A549 (cell line): Measurements from ENCODE around the gene AAMP. TPM values are rescaled to one million over a fixed set of nuclear protein-coding genes. Genes with fewer than 3 reads are reported as not detected.

Experiments used
- ATAC-seq, 2 experiments: fragments of 200-7000 bp in 1 of 2; fragments of >200 bp in 1 of 2; cut with Nextera tagmentation in 1 of 2; cut with Tn5 transposase in 1 of 2; 3 replicates each; pipeline versions ENCODE4 v1.8.0 to v1.9.1; 2018 to 2020; ENCODE audit warnings: mild to moderate bottlenecking in 1 of 2, moderate library complexity in 1 of 2
- CTCF ChIA-PET: fragments of 300-600 bp; sonication (Branson Sonifier 250); formaldehyde crosslinking; extraction: SDS; loops from one replicate; lab custom pipeline; 2021; ENCODE audit warnings: antibody characterized with exemption, inconsistent platforms; lab: Yijun Ruan, JAX
- POLR2A ChIA-PET: fragments of 350-600 bp; formaldehyde crosslinking; extraction: SDS; loops from one replicate; lab custom pipeline; 2021; ENCODE audit warnings: antibody characterized with exemption, inconsistent platforms; lab: Yijun Ruan, JAX
- DNase-seq, 2 experiments: peaks; one replicate each; pipeline versions ENCODE4 v3.0.0 to v3.0.0-alpha.2; 2011 to 2016; ENCODE audit warnings: low read depth in 1 of 2, low spot score in 1 of 2
- FAIRE-seq: peaks from 2 replicates; lab custom pipeline; 2011; peaks lifted over from hg19 to GRCh38; lab: Jason Lieb, UNC
- H3K27ac ChIP-seq, 2 experiments: fragments of >200 bp; sonication (Bioruptor Twin); formaldehyde crosslinking; 3 replicates each; pipeline ENCODE4 v1.5.1; 2016 to 2017
- H3K4me1 ChIP-seq: fragments of >200 bp; sonication (Bioruptor Twin); formaldehyde crosslinking; 3 replicates; pipeline ENCODE4 v1.6.1; 2016
- H3K4me2 ChIP-seq: fragments of >200 bp; sonication (Bioruptor Twin); formaldehyde crosslinking; 3 replicates; pipeline ENCODE4 v1.6.1; 2016
- H3K4me3 ChIP-seq: fragments of >200 bp; sonication (Bioruptor Twin); formaldehyde crosslinking; 3 replicates; pipeline ENCODE4 v1.5.1; 2016
- H3K9me3 ChIP-seq: fragments of >200 bp; sonication (Bioruptor Twin); formaldehyde crosslinking; 3 replicates; pipeline ENCODE4 v1.6.1; 2016
- BHLHE40 ChIP-seq: IDR thresholded peaks from 2 replicates; pipeline ENCODE4 v1.6.1; 2012; ENCODE audit warnings: low read depth, low read length, inconsistent platforms
- CBX8 ChIP-seq: fragments of 200-600 bp; sonication (generic); IDR thresholded peaks from 2 replicates; pipeline ENCODE4 v1.6.1; 2016
- CHD2 ChIP-seq: fragments of 150-350 bp; IDR thresholded peaks from 2 replicates; pipeline ENCODE4 v1.6.1; 2014; ENCODE audit warnings: low read length; ENCODE audit not compliant: partially characterized antibody
- FOSB ChIP-seq: fragments of 250-450 bp; sonication (Bioruptor Pico); IDR thresholded peaks from 2 replicates; pipeline ENCODE4 v1.5.0; 2020; ENCODE audit warnings: mild to moderate bottlenecking, moderate library complexity
- FOXS1 ChIP-seq: fragments of 250-450 bp; sonication (Bioruptor Pico); IDR thresholded peaks from 2 replicates; pipeline ENCODE4 v1.5.0; 2020; ENCODE audit warnings: mild to moderate bottlenecking, moderate library complexity
- GATA3 ChIP-seq: IDR thresholded peaks from 2 replicates; pipeline ENCODE4 v1.6.1; 2012; ENCODE audit warnings: borderline replicate concordance
- KDM5A ChIP-seq: fragments of 200-600 bp; sonication (generic); IDR thresholded peaks from 2 replicates; pipeline ENCODE4 v1.6.1; 2016; ENCODE audit warnings: antibody characterized with exemption, mild to moderate bottlenecking
- NFE2L2 ChIP-seq: fragments of 150-350 bp; conservative IDR thresholded peaks from 2 replicates; pipeline ENCODE4 v1.6.1; 2014; ENCODE audit warnings: low read length
- NR3C1 ChIP-seq: fragments of >200 bp; sonication (Bioruptor Twin); formaldehyde crosslinking; IDR thresholded peaks from 3 replicates; pipeline ENCODE4 v1.6.1; 2017
- PHF8 ChIP-seq: fragments of 200-600 bp; sonication (generic); IDR thresholded peaks from 2 replicates; pipeline ENCODE4 v1.6.1; 2016; ENCODE audit warnings: low read depth, mild to moderate bottlenecking, antibody characterized with exemption, moderate library complexity, borderline replicate concordance
- POLR2A ChIP-seq: IDR thresholded peaks from 2 replicates; pipeline ENCODE4 v1.6.1; 2012; ENCODE audit warnings: mild to moderate bottlenecking, low read length
- POLR2AphosphoS2 ChIP-seq: conservative IDR thresholded peaks from 2 replicates; pipeline ENCODE4 v1.6.1; 2012; ENCODE audit warnings: low read length, improper control_type of control experiment, inconsistent platforms
- RARB ChIP-seq: fragments of 250-450 bp; sonication (Bioruptor Pico); IDR thresholded peaks from 2 replicates; pipeline ENCODE4 v1.8.0; 2021; ENCODE audit warnings: mild to moderate bottlenecking, moderate library complexity
- RFX5 ChIP-seq: fragments of 450-650 bp; IDR thresholded peaks from 2 replicates; pipeline ENCODE4 v1.7.1; 2014; ENCODE audit warnings: antibody characterized with exemption, mild to moderate bottlenecking, moderate library complexity
- SMC3 ChIP-seq: fragments of >200 bp; sonication (Bioruptor Twin); formaldehyde crosslinking; IDR thresholded peaks from 3 replicates; pipeline ENCODE4 v1.6.1; 2018; ENCODE audit warnings: inconsistent platforms
- SREBF2 ChIP-seq: fragments of 450-650 bp; IDR thresholded peaks from 2 replicates; pipeline ENCODE4 v1.6.1; 2014; ENCODE audit warnings: mild to moderate bottlenecking, moderate library complexity
- TP53 ChIP-seq: fragments of 250-450 bp; sonication (Bioruptor Pico); IDR thresholded peaks from 2 replicates; pipeline ENCODE4 v1.5.0; 2021; ENCODE audit warnings: mild to moderate bottlenecking, moderate library complexity
- ZSCAN20 ChIP-seq: fragments of 250-450 bp; sonication (Bioruptor Pico); IDR thresholded peaks from 2 replicates; pipeline ENCODE4 v1.8.0; 2022; ENCODE audit warnings: mild to moderate bottlenecking, moderate library complexity
- WGBS: methylation state at CpG from one replicate; pipeline ENCODE4 v1.1.6; 2017; ENCODE audit errors: missing lambda C conversion rate; 5-methylcytosine and 5-hydroxymethylcytosine counted together
- polyA plus RNA-seq, 4 experiments: library from polyadenylated mRNA; depleted of rRNA in 3 of 4; stranded (reverse); fragments of >200 nt; fragmentation: RNase III in 1 of 4; extraction: RNeasy Plus Mini Kit Qiagen cat#74134 plus additional on column Dnase treatment in 1 of 4; gene quantifications; 2 replicates in 3 of 4; 3 replicates in 1 of 4; pipeline ENCODE4 v1.2.3, GENCODE V29; 2011 to 2017
- TF ChIP-seq, protein P1 (sequence below): IDR thresholded peaks from 2 replicates; pipeline ENCODE4 v1.6.1; 2012
- TF ChIP-seq, protein P2 (sequence below): fragments of 450-650 bp; IDR thresholded peaks from 2 replicates; pipeline ENCODE4 v1.6.1; 2014; ENCODE audit warnings: antibody characterized with exemption
- TF ChIP-seq, protein P3 (sequence below): IDR thresholded peaks from 2 replicates; pipeline ENCODE4 v1.6.1; 2012; ENCODE audit warnings: low read depth, borderline replicate concordance

AAMP gene
- polyA plus RNA-seq, 2 of the 4 experiments (the other 2 are of a cell fraction), result 82.0 to 173 TPM

DNA sequence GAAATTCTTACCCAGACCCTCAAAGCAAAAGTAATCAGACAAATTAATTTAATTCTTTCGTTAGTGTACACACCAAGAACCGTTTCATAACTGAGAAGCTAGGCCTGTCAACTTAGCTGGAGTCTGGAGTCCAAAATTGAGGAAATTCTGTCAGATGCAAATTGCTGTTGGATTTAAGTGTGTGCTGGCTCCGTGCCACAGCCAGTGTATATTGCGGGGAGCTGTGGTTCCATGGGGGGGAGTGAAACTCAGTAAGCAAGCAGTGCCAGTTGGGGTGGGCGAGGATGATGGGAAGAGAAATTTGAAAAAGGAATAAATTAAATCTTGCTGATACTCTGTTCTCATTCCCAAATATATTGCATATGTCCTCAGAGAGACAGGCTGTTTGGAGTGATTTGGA, 48.9 kb downstream of the AAMP start:
- peaks cover 34% of the 10 kb centered on the region for H3K4me1 ChIP-seq
- 92% methylated on average over 5 of the region's 5 CpGs for WGBS
- H3K9me3 ChIP-seq, result no peaks in the 10 kb centered on the region
- no peak for ATAC-seq
- no peak for FAIRE-seq
- DNase-seq, result no peak
- H3K4me2 ChIP-seq, result no peak overlapping the region
- ChIA-PET POLR2A (no interaction called here), CTCF (interaction anchor here (2.7 kb wide), 1 partner anchor 8 kb away, joined by 8 read pairs; no protein-coding TSS in a partner anchor)
- TF ChIP-seq KDM5A (no peak), SMC3 (no peak), GATA3 (no peak), RARB (CRISPR knock-in tag) (no peak), SREBF2 (no peak), PHF8 (no peak), CBX8 (no peak), CHD2 (no peak), POLR2AphosphoS2 (no peak), BHLHE40 (no peak)
- TF ChIP-seq, protein P1, sequence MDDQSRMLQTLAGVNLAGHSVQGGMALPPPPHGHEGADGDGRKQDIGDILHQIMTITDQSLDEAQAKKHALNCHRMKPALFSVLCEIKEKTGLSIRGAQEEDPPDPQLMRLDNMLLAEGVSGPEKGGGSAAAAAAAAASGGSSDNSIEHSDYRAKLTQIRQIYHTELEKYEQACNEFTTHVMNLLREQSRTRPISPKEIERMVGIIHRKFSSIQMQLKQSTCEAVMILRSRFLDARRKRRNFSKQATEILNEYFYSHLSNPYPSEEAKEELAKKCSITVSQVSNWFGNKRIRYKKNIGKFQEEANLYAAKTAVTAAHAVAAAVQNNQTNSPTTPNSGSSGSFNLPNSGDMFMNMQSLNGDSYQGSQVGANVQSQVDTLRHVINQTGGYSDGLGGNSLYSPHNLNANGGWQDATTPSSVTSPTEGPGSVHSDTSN, result no peak
- TF ChIP-seq, protein P2, sequence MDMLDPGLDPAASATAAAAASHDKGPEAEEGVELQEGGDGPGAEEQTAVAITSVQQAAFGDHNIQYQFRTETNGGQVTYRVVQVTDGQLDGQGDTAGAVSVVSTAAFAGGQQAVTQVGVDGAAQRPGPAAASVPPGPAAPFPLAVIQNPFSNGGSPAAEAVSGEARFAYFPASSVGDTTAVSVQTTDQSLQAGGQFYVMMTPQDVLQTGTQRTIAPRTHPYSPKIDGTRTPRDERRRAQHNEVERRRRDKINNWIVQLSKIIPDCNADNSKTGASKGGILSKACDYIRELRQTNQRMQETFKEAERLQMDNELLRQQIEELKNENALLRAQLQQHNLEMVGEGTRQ, result no peak
- no peak overlapping the region for H3K27ac ChIP-seq
- H3K4me3 ChIP-seq, result no peak overlapping the region

DNA sequence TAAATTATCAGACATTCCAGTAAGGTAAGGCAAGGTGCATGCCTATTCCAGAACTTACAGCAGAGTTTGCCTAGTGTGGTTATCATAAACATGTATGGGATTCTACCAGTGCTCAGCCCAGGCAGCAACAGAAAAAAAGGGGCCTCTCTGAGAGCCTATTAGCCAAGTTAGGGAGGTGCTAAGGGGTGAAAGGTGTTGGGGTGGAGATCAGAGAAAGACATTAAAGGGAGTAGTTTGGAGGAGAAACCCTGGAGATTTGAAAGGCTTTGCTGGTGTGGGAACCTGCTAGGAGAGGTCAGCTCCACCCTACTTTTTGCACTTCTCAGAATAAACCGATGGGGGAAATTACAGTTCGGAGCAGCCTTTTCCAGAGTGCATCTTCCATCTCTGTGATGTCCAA, 50.0 kb downstream of the AAMP start:
- 81% methylated on average over 2 of the region's 2 CpGs for WGBS
- Histone ChIP-seq H3K9me3 (no peaks in the 10 kb centered on the region), H3K4me3 (no peak overlapping the region), H3K27ac (no peak overlapping the region), H3K4me2 (peak overlapping the region; percentile 93), H3K4me1 (peaks cover 35% of the 10 kb centered on the region)
- ChIA-PET POLR2A (interaction anchor here (0.5 kb wide), 1 partner anchor 158 kb away, joined by 3 read pairs; no protein-coding TSS in a partner anchor), CTCF (interaction anchor here (0.7 to 2.7 kb wide), 3 partner anchors 9 to 243 kb away, joined by 3 to 8 read pairs (median 4); no protein-coding TSS in a partner anchor)
- FAIRE-seq (no peak), DNase-seq (no peak), ATAC-seq (no peak)
- TF ChIP-seq TP53 (no peak), FOSB (CRISPR knock-in tag) (no peak), ZSCAN20 (CRISPR knock-in tag) (no peak), FOXS1 (CRISPR knock-in tag) (no peak), NFE2L2 (no peak), RFX5 (no peak), POLR2A (no peak), NR3C1 (no peak), CHD2 (no peak), SMC3 (no peak)
- TF ChIP-seq, protein P3, sequence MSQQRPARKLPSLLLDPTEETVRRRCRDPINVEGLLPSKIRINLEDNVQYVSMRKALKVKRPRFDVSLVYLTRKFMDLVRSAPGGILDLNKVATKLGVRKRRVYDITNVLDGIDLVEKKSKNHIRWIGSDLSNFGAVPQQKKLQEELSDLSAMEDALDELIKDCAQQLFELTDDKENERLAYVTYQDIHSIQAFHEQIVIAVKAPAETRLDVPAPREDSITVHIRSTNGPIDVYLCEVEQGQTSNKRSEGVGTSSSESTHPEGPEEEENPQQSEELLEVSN, result no peak
- TF ChIP-seq, protein P2, result no peak
